GM12874 (cell line): Measurements from ENCODE around the gene WNT3A.

ENCODE experiments used
- TF ChIP-seq, protein P1 (sequence below): IDR thresholded peaks from 2 replicates; pipeline ENCODE4 v1.5.1; 2011; ENCODE audit warnings: low read depth, mild to moderate bottlenecking, control low read depth, low read length, moderate library complexity; ENCODE audit not compliant: insufficient read depth

The WNT3A gene

DNA sequence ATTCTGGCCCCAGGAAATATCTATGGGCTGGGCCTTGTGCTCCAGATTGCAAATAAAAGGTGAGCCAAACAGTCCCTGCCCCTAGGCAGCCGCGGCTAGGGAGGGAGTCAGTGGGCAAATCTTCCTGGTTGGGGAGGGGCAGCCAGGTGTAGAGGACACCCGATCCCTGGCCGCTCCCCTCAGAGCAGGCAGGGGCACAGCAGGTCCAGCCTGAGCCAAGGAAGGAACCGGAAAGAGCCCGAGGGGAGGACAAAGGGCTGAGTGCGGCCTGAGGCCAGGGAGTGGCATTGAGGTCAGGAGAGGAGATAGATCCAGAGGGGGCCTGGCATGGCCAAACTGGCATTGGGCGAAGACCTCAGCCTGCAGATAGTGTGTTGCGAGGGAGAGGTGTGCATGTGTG, 39.1 kb downstream of the WNT3A start:
- TF ChIP-seq, protein P1, sequence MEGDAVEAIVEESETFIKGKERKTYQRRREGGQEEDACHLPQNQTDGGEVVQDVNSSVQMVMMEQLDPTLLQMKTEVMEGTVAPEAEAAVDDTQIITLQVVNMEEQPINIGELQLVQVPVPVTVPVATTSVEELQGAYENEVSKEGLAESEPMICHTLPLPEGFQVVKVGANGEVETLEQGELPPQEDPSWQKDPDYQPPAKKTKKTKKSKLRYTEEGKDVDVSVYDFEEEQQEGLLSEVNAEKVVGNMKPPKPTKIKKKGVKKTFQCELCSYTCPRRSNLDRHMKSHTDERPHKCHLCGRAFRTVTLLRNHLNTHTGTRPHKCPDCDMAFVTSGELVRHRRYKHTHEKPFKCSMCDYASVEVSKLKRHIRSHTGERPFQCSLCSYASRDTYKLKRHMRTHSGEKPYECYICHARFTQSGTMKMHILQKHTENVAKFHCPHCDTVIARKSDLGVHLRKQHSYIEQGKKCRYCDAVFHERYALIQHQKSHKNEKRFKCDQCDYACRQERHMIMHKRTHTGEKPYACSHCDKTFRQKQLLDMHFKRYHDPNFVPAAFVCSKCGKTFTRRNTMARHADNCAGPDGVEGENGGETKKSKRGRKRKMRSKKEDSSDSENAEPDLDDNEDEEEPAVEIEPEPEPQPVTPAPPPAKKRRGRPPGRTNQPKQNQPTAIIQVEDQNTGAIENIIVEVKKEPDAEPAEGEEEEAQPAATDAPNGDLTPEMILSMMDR: no peak

DNA sequence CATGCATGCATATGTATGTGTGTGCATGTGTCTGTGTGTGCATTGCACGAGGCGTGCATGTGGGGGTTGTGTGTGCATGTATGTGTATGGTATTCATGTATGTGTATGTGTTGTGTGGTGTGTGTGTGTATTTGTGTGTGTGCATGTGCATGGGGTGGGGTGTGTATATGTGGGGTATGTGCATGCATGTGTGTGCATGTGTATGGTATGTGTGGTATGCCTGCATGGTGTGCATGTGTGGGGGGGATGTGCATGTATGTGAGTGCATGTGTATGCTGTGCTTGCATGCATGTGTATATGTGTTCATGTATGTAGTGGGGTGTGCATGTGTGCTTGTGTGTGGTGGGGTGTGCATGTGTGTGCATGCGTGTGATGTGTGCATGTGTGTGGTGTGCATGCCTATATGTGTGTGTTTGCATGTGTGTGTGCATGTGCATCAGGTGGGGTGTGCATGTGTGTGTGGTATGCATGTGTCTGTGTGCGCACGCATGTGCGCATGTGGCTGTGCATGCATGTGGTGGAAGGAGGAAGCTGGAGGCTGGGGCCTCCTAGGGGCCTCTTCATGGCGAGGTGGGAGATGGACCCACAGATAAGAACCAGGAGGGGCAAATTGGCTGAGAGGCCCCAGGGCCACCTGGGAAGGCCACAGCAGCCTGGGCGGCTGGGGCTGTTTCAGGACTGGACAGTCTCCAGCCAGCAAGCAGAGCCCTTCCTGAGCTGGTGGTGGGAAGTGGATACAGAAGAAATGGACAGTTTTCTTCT, 39.8 kb downstream of the WNT3A start:
- TF ChIP-seq, protein P1: no peak

DNA sequence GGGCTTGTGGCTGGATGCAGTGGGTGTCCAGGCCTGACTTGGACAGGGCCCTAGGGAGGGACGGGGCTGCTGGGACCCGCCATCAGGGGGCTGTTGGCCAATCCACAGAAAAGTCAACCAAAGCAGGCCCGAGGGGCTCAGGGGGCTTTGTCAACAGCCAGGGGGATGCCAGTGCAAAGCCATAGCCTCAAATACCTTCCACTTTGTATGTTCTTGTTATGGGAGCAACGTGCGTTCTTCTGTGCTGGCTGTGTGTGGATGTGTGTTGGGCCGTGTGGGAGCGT, 40.3 kb downstream of the WNT3A start:
- TF ChIP-seq, protein P1: no peak

DNA sequence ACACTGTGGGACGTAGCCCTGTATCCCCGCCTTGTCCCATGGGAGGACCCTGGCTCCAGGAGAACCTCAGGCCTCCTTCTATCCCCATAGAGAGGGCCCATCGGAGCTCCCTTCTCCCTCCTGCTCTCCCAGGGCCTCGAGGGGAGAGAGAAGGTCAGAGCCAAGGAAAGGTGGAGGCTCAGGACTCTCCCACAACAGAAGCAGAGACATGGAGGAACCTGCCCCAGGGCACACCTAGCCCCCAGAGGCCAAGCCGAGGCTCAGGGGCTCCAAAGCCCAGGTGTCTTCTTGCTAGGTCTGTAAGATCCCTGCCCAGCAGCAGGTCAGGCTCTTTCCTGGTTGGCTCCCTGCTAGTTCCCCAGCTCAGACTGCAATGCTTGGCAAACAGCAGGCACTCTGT, 41.3 kb downstream of the WNT3A start:
- TF ChIP-seq, protein P1: no peak

DNA sequence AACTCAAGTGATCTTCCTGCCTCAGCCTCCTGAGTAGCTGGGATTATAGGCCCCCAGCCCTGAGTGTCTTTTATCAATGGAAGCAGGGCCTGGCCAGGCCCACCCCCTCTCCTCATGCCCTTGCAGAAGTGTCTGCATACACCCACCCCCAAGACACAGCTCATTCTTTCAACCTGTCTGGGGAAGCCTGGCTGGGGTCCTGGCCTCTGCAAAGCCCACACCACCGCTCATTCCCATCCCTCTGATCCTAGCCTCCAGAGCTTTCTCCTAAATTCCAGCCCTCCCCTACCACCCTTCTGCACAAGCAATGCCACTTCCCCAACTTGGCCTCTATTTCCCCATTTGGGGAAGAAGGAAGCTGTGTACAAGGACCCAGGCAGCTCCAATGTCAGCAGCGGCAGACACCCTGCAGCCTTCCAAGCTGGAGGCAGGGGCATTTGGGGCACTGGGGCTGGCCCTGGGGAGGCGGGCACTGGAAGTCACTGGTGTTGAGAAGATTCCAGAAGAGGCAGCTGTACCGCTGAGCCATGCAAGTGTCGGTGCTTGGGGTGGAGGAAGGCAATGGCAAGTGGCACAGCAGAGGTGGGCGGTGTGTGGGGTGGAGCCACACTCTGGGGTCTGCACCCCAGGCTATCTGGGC, 42.0 kb downstream of the WNT3A start:
- TF ChIP-seq, protein P1: no peak

DNA sequence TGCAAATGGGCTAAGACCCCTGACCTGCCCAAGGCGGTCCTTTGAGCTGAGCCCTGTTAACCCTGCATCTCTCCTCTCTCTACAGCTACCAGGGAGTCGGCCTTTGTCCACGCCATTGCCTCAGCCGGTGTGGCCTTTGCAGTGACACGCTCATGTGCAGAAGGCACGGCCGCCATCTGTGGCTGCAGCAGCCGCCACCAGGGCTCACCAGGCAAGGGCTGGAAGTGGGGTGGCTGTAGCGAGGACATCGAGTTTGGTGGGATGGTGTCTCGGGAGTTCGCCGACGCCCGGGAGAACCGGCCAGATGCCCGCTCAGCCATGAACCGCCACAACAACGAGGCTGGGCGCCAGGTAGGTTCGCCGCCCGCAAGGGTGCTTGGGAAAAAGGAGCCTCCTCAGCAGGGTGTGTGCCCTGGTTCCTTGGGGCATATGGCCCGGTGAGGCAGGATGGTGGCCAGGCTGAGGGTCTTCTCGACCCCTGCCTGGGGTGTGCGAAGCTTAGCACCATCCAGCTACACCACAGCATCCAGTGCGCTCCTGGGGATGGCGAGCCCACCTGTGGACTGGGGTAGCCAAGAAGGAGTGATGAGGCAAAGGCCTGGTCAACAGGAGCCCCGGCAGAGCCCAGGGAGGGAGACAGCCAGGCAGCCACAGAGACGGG, 43.9 kb downstream of the WNT3A start:
- TF ChIP-seq, protein P1: no peak

DNA sequence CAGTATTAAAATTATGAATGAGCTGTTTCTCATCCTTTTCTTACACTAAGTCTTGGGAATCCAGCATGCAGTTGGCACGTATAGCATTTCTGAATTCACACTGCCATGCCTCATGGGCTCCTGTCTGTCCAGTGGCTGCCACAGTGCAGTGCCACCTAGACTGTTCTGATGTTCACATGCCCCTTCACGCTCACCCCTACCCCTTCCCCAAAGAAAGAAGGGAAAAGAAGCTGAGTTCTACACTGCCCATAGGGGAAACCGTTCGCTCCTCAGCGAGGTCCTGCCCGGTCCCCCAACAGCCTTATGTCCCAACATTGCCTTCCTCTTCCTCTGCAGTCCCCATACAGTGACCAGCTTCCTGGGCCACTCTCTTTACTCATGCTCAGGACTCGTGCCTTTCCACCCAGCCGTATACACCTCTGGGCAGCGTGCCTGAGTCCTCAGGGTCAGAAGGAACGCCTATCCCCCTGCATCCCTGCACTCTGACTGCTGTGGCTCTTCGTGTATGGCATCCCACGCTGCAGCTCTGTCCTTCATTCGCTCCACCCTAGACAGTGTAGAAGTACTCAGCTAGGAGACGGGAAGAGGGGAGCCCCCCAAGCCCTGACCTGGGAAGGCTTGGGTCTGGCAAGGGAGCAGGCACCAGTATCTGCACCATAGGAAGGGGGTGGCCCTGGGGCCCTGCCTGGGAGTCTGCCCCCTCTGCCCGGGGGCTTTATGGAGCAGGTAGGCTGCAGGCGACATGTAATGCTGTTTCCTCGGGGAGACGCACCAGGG, 51.6 kb downstream of the WNT3A start:
- TF ChIP-seq, protein P1: no peak
